ENCODE data around the gene FTSJ1. TPM values are rescaled to one million over a fixed set of nuclear protein-coding genes. Genes with fewer than 3 reads are reported as not detected.

FTSJ1 gene
- polyA plus RNA-seq, 1 experiment = 44.3 TPM

DNA sequence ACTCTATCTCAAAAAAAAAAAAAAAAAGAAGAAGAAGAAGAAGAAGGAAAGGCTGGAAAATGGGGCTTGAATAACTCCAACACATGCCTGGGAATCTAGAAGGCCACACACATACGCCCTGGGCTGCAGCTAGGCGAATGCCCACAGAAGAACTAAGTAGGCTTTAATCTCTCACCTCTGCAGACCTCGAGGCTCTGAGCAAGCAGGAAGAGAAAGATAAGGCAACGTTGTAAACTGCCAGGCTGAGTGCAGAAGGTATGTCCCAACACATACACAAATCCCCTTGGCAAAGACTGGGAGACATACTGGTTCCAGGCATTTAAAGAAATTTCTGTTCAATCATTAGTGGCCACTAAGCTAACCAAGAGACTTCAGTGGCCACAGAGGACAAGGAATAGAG is 24.3 kb upstream of the FTSJ1 start:
- ChIA-PET POLR2A (no interaction called here), CTCF (no interaction called here)
- no peaks in the 10 kb centered on the region for H3K36me3 ChIP-seq (ENCODE audit: control insufficient read depth, insufficient read depth, low read length)
- TF ChIP-seq, protein P1, sequence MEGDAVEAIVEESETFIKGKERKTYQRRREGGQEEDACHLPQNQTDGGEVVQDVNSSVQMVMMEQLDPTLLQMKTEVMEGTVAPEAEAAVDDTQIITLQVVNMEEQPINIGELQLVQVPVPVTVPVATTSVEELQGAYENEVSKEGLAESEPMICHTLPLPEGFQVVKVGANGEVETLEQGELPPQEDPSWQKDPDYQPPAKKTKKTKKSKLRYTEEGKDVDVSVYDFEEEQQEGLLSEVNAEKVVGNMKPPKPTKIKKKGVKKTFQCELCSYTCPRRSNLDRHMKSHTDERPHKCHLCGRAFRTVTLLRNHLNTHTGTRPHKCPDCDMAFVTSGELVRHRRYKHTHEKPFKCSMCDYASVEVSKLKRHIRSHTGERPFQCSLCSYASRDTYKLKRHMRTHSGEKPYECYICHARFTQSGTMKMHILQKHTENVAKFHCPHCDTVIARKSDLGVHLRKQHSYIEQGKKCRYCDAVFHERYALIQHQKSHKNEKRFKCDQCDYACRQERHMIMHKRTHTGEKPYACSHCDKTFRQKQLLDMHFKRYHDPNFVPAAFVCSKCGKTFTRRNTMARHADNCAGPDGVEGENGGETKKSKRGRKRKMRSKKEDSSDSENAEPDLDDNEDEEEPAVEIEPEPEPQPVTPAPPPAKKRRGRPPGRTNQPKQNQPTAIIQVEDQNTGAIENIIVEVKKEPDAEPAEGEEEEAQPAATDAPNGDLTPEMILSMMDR (IDR thresholded peaks at IDR 0.05; ENCODE audit: insufficient read depth, low read depth, low read length) = no peak
- H3K4me3 ChIP-seq (ENCODE audit: low read depth, low read length) = no peak overlapping the region
- H3K27me3 ChIP-seq (ENCODE audit: control insufficient read depth, insufficient read depth, low read length) = no peaks in the 10 kb centered on the region
- DNase-seq (ENCODE audit: low read depth) = no peak

GRCh38 chrX:48456628-48457331 is 19.2 kb upstream of the FTSJ1 start:
- ChIA-PET CTCF (no interaction called here), POLR2A (no interaction called here)
- DNase-seq (ENCODE audit: low read depth) = no peak
- Histone ChIP-seq H3K27me3 (ENCODE audit: control insufficient read depth, insufficient read depth, low read length) (no peaks in the 10 kb centered on the region), H3K36me3 (ENCODE audit: control insufficient read depth, insufficient read depth, low read length) (no peaks in the 10 kb centered on the region), H3K4me3 (ENCODE audit: low read depth, low read length) (no peak overlapping the region)
- TF ChIP-seq, protein P1 (IDR thresholded peaks at IDR 0.05; ENCODE audit: insufficient read depth, low read depth, low read length) = no peak

DNA sequence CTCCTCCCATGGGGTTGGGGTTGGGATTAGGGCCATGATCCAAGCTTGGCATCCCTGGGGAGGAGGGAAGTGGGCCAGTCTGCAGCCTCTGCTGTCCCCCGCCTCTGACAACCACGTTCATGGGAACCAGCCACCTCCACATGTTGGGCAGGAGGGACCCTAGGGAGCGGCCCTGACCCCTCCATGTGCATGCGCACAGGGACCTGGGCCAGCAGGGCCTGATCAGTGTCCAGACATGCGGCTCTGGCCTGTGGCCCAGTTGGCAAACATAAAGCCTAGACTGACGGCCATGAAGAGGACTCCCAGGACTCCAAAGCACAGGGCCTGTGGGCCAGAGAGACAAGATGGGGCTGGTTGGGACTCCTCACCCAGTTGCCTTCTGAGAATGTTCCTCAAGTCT is 17.3 kb upstream of the FTSJ1 start:
- H3K36me3 ChIP-seq (ENCODE audit: control insufficient read depth, insufficient read depth, low read length) = no peaks in the 10 kb centered on the region
- no peak overlapping the region for H3K4me3 ChIP-seq (ENCODE audit: low read depth, low read length)
- DNase-seq (ENCODE audit: low read depth) = no peak
- ChIA-PET CTCF (no interaction called here), POLR2A (no interaction called here)
- TF ChIP-seq, protein P1 (IDR thresholded peaks at IDR 0.05; ENCODE audit: insufficient read depth, low read depth, low read length) = no peak
- H3K27me3 ChIP-seq (ENCODE audit: control insufficient read depth, insufficient read depth, low read length) = no peaks in the 10 kb centered on the region

DNA sequence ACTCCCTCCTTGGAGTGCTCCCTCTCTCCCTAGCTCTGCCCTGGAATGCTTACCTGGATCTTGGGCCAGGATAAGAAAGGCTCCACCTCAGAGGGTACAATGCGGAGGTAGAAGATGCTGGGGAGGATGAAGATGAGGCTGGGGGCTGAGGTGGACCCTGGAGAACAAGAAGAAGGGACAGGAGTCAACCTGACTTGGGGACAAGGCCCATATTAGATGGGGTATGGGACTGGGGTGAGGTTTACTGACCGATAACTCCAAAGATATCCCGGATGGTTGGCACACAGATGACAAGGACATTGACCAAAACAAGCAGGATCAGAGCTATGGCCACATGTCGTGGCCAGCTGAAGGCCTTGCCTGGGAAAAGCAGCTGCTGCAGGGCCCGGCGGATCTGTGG is 16.5 kb upstream of the FTSJ1 start:
- POLR2A ChIA-PET = no interaction called here
- no peak overlapping the region for H3K4me3 ChIP-seq (ENCODE audit: low read depth, low read length)
- CTCF ChIA-PET = interaction anchor here (0.7 kb wide), 1 partner anchor 801 kb away, joined by 3 read pairs; no protein-coding TSS in a partner anchor
- TF ChIP-seq, protein P1 (IDR thresholded peaks at IDR 0.05; ENCODE audit: insufficient read depth, low read depth, low read length) = no peak
- no peaks in the 10 kb centered on the region for H3K27me3 ChIP-seq (ENCODE audit: control insufficient read depth, insufficient read depth, low read length)
- DNase-seq (ENCODE audit: low read depth) = no peak
- H3K36me3 ChIP-seq (ENCODE audit: control insufficient read depth, insufficient read depth, low read length) = no peaks in the 10 kb centered on the region

- Histone ChIP-seq H3K4me3 (ENCODE audit: low read depth, low read length) (no peak overlapping the region), H3K36me3 (ENCODE audit: control insufficient read depth, insufficient read depth, low read length) (no peaks in the 10 kb centered on the region), H3K27me3 (ENCODE audit: control insufficient read depth, insufficient read depth, low read length) (no peaks in the 10 kb centered on the region)
- DNase-seq (ENCODE audit: low read depth) = no peak
- ChIA-PET POLR2A (no interaction called here), CTCF (interaction anchor here (0.7 kb wide), 1 partner anchor 801 kb away, joined by 3 read pairs; no protein-coding TSS in a partner anchor)
- TF ChIP-seq, protein P1 (IDR thresholded peaks at IDR 0.05; ENCODE audit: insufficient read depth, low read depth, low read length) = no peak
Measured at GRCh38 chrX:48460031-48460430, 16.0 kb upstream of the FTSJ1 start.

All from BJ (cell line).